NCI-H2171 (cell line): ENCODE measurements around the gene COL4A6.

Source experiments
- DNase-seq: peaks from one replicate; lab custom pipeline; 2025; lab: John Stamatoyannopoulos, UW

COL4A6 gene

DNA sequence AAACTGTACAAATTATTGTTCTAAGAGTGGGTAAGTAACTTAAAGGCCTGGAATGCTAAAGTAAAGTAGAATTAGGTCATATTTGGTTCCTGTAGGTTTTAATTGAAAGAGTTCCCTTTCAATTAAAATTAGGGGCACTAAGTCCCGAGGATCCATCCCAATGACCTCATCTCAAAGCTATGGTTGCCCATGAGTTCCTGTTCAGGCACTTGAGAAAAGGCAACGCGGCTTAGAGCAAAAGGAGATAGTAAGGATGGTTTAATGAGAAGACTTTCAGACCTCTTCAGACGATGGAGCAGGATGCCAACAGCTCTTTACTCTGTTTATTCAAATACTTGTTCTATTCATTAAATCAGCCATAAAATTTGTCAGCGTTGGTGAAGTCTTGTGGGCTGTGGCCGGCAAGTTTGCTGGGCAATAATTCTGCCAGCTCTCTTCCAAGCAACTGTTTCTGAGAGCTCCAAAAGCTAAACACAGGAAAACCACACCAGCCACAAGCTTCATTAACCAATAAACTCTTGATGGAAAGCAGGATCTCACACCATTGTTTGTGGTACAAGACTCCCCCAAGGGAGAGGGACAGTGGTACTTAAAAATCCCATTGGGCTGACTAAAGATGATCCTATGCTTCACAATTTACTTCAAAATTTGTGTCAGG is 167.4 kb downstream of the COL4A6 start:
- DNase-seq = peak; percentile 3

DNA sequence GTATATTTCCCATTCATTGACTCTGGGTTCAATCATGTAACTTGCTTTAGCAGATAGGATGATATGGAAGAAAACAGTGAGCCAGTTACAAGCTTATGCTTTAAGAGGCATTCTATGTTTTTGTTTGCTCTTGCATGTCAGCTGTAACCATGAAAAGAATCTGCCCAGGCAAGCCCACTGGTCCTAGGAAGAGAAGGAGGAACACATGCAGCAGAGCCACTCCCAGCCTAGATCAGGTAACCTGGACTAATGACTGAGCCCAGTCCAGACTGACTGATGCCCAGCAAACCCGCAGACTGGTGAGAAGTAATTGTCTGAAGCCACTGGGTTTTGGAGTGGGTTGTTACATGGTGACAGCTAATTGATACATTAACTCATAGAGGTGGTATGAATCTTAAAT is 167.9 kb downstream of the COL4A6 start:
- peak; percentile 15 for DNase-seq

DNA sequence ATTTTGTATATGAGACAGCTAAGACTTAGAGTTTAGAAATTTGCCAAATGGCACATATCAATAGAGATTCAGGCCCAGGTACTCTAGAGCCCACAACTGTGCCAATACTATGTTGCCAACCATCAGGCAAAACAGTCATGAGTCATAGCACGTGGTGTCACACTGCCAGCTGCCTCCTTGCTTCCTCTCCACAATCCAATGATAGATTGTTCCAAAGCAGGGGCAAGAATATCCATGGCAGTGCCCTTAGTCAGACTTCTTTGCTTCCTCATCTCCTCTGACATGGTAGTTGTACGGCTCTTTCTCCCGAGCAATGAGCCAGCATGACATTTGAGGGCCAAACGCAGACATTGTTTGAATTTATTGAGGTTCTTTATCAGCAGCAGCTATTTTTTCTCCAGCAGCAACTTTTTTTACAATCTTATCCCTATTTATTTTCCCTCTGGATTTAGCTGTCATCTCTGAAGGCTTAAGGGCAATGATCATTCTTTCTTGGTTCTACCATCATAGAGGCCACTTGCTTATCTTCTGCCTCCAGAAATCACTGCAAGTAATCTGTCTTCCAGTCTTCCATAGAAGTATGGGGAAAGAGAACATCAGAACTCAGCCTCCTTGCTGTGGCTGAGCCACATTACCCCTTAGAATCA is 169.7 kb downstream of the COL4A6 start:
- DNase-seq = no peak

DNA sequence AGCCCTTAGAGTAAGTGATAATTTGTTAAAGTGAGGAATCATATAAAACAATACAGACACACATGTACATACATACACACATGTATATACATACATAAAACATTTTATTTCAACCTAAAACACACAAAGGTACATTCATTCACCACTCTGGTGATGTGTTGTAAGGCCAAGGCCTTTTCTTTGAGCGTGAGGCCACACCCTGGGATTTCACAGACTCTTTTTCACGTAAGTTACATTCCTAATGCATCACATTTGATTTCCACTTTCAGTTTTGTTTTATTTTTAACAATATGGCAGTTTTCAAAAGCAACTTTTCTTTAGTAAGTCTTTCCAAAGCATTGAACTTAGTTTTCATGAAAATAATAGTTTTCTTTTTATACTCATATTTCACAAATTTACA is 170.7 kb downstream of the COL4A6 start:
- DNase-seq = no peak

DNA sequence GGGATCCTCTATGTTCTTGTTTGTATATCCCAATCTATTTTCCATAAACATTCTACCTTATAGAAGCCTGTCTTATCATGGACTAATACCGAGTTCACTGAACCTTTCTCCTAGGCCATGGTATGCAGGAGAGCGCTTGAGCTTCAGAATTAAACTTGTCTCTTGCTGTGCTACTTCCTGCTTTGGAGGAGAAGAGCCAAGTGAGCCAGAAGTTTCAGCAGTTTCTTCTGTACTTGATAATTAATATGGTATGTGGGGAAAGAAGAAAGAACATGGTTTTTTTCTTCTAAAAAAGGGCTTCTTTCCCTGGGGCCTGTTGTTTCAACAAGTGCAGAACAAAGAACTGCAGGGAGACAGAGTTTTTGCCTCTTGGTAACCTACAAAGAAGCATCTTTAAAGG is 173.8 kb downstream of the COL4A6 start:
- DNase-seq = no peak

DNA sequence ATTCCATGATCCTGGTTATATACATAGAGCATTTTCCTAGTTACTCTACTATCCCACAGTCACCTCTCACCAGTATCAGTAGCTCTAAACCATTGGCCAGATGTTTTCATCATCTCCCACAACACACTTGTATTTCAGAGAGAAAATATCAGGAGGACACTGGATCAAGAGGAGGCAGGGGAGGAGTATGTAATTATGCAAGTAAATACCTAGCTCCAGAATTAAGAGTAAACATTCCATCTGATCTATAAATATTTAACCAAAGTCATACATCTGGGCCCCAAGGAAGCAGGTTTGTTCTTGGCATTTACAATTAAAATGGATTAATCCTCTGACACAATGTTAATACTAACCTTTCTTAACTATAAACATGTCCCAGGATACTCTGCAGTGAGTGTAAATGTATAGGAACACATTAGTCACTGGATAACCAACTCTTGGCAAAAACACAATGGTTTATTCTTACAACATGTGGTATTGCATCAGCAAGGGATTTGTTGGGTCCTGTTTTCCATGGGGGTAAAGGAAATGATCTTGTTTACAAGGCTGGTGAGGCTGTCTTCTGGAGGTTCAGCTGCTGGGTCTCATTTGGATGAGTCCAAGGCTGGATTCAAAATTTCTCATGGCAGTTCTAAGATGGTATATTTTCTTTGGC is 176.5 kb downstream of the COL4A6 start:
- DNase-seq = no peak

DNA sequence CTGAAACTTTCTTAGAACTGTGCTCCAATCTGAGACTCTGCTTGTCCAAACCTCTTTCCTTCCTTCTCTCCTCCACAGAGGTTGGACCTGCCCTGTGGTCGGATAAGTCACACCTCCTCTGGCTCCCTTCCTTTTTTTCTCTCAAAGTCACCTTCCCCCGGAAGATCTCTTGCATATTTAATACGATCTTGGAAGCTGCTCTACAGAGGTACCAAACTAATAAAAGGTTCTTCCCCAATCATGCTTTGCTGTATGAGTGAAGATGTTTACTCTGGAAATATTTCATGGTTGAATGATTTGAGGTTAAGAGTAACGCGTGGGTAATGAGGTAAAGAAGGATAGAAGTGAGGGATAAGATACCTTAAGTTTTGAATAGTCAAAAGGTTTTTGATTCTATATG is 180.7 kb downstream of the COL4A6 start:
- DNase-seq = no peak

DNA sequence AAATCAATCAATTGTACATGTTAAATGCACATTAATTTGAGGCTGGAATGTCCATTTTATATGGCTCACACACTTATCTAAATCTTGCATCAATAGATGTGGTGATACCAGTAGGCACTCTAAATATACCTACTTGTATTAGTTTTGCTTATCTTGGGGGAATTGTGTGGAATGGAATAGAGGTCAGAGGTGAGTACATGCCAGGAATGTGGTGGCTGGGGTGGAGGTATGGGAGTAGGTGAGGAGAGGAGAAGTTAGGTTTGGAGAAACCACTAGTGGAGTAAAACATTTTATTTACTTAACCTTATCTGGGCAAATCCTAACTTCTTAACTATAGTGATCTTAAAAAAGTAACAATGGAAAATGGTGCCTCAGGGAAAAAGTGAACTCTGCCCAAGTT is 183.6 kb downstream of the COL4A6 start:
- no peak for DNase-seq

DNA sequence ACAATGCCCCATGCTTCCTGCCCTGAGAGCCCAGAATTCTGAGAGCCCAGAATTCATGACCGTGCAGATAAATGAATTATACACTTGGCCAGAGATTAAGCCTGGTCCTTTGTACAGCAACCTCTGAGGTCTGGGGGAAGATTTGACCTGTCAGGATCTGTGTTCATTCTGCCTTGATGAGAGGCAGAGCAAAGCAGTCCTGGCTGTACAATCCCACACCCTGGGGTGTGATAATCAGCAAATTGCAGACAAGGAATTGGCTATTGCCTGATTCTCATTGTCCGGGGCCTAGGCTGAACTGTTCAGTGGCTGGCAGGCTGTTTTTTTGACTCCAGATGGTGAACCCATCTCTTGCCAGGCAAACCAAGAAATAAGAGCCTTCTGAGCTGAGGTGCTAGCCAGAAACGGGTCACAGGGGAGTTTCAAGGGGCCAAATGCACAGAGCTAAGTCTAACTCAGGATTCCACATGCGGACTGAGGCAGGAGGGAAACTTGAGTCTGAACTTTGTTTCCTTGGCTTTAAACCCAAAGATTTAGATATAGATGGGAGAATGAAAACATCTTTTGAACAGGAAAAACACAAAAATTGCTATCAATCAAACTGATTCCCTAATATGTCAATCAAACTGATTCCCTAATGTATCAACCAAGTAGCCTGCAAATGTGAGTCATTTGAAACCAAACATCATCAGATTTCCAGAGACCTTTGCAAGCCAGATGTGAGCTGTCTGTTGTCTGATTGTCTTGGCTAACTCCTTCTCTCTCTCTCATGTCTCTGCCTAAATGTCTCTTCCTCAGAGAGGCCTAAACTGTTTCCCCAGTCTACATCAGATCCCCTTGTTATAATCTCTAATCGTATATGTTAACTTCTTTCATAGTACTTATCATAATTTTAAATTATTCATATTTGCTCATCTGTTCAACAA is 187.3 kb downstream of the COL4A6 start:
- DNase-seq = peak; percentile 1

DNA sequence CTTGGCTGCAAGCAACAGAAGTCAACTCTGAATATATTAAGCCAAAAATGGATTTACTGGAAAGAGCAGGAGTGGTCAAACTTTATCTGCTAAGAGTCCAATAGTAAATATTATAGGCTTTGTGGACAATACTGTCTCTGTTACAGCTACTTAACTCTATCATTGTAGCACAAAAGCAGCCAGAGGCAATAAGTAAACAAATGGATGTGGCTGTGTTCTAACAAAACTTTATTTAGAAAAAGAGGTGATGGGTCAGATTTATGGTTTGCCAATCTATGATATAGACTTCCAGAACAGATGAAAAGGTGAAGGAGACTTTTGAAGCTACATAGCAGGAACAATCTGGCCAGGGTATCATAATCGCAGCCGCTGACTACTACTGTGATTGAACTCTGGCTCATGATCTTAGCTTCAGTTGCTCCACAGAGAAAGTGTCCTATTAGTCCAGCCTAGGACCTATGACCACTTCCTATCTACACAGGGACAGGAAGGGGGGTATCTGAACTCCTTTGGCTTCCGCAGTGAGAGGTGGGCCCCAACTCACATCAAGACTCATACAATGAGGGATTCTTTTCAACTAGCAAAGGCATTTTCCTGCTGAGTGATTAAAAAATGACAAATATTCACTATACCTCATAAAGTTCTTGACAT is 191.8 kb downstream of the COL4A6 start:
- no peak for DNase-seq

DNA sequence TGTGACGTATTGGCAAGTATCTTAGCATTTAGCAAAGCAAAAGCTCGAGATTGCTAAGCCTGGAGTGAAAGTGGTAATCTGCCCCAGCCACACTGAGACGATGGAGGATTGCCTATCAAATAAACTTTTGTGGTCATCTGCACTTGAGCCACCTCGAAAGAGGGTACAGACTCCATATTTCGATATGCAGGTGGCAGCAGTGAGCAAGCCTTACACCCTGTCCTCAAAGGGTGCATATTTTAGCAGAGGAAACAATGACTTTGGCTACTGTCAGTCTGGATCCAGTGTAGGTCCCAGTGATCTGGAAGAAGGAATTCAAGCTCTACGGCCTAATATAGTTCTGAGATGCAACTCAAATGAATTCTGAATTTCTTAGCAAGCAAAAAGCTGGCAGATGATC is 192.8 kb downstream of the COL4A6 start:
- DNase-seq = no peak

DNA sequence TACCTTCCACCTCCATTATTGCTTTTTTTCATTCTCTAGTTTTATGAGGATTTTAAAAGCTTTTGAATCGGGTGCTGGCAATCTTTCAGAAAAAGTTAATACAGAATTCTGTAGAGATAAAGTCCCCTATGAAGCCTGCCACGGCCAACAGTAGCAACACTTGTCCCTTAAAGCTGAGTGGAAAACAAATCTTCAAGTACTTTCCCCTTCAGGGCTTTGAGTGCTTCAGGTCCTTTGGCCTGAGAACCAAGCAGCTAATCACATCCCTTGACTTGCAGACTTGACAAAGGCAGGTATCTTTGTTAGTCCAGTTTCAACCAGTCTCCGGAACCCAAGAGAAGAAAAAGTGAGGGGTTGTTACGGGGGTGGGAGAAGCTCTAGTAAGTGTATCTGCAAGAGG is 202.2 kb downstream of the COL4A6 start:
- DNase-seq = no peak

DNA sequence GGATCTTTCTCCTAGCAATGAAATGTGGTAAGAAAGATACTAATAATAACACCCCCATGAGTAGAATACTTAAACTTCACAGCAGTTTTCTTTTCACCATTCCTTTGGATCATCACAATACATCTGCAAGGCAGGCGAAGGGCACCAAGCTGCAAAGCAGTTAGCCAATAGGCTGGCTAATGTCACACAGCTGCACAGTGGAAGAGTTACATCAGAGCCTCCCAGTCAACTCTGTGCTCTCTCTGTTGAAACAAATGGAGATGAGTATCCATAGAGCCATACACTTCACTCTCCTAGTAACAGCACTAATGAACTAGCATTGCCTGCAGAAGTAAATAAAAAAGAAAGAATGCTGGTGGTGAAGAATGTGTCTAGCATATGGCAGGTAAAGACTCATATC is 207.6 kb downstream of the COL4A6 start:
- DNase-seq = no peak

DNA sequence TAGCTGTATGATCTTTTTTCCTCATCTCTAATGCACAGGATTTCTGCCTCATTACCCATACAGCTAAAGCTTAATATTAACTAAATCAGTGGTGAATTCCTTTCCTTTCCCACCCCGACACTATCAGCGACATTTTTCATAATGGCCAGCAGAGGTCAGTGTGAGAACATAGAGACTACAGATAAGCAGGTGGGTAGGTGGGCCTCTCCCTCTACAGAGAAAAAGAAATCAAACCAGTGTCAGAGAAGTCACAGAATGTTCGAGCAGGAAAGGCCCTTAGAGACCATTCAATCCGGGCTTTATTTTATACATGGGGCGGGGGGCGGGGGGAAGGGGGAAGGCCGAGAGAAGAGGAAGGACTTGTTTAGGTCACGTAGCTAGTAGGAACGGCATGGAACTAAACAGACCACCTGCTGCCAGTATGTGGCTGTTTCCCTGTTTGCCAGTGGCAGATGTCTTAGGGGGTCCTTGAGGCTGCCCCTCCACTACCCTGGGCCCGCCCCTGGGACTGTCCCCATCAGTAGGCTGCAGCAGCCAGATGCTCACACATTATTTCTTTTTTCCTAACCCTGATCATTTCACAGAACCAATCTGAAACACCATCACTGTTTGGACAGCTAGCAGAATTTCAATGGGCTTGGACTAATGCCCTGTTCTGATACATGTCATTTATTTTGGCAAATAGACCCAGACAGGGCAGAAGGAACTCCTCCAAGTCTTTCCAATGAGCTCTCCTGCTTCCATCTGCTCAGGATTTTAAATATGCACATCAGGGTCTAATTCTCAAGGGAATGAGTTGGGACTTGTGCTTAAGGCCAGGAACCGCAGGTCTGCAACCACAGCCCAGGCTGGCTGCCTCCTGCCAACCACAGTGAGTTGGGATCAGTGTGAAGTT is 213.2 kb downstream of the COL4A6 start:
- peak; percentile 85 for DNase-seq

DNA sequence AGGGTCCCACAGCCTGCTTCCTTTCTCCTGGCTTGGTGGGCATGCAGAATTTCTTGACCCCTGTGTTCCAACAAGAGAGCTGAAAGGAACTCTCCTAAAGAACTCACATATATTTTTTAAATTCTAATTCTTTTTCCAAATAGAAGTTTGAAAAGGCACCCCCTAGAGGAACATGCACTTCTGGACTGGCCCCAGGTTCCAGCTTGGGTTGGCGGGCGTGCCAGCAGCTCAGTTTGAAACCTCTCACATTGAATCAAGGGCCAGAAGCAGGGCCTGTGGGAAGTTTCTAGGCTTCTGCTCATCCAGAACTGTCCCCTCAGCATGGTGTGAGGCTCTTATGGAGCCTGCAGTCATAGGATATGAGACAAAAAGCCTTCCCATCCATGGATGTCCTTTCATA is 214.0 kb downstream of the COL4A6 start:
- no peak for DNase-seq

DNA sequence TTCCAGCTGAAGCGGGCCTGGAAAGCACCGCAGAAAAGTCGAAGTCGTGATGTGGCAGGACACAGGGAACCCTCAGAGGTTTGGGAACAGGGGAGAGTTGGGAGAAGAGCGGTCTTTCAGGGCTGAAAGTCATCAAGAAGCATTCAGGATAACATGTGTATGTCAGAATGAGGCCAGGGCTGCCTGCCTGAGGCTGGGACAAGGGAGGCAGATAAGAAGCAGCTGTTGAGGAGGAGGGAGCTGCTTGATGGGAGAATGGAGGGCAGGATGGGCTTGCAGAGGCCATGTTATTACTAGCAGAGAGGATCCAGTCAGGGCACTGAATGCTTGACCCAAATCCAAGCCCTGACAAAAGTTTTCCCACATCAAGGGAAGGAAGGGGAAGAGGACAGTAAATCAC is 214.6 kb downstream of the COL4A6 start:
- no peak for DNase-seq

DNA sequence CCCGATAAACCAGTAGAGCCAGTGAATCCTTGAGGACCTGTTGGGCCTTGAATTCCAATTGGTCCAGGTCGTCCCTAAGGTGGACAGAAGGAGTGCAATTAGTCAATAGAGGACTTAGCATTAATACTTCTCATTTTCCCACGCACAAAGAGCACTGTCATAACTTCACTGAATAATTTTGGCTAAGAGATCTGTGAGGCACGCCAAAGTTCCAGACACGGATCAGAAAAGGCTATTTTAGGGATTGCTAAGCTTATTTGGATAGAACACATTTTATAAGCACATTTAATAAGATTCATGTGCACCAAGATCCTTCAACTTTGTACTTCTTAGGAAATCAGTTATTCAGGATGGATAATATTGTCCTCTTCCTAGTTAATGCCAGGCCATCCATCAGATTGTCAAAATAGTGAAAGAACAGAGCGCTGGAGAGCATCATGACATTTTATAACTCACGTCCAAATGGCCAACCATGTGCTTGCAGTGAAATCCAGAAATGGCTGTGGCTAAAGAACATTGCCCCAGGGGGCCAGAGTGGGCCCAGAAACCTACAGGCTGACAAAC is 216.8 kb downstream of the COL4A6 start:
- no peak for DNase-seq

DNA sequence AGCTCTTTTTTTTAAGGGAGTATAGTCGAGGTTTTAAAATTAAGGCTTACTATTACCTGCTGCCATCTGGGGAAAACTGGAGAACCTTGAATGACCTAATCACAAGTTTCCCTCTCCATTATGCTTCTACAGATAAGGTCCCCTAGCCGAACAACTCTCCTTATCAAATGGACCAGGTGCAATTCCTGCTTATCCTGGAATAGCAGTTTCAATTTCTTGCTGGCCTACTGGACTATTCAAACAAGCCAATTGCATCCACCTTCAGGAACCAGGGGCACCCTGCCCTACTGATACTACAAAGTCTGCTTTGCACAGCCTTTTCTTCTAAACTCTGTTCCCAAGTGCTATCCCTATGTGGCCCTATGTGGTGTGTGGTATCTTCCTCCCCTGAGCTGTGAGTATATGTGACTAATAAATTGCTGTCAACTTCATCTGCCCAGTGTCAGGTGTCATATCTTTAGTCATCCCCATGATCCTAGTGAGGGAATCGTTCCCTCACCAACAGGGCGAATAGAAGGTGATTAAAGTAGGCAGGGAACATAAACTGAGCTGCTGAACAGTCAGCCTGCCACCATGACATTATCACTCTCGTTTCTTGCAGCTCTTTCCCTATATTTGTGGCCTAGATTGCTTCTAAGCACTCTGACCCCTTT is 218.1 kb downstream of the COL4A6 start:
- DNase-seq = no peak

DNA sequence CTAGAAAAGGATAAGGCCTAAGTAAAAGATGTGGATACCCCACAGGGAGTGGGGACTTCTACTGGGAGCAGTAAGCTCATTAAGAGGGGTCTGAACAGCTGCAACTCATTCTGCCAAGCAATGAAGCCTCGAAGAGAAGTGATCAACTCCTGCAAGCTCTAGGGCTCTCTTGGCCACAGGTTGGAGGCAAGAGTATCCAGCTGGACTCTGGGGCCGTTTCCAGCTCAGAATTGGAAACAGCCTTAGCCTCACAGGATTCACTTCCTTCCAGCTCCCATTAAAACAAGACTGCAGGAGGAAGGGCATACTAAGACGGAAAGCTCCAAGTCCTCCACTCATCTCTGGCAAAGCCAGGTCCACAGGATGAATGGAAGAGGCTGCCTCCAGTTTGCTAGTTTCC is 220.3 kb downstream of the COL4A6 start:
- no peak for DNase-seq

DNA sequence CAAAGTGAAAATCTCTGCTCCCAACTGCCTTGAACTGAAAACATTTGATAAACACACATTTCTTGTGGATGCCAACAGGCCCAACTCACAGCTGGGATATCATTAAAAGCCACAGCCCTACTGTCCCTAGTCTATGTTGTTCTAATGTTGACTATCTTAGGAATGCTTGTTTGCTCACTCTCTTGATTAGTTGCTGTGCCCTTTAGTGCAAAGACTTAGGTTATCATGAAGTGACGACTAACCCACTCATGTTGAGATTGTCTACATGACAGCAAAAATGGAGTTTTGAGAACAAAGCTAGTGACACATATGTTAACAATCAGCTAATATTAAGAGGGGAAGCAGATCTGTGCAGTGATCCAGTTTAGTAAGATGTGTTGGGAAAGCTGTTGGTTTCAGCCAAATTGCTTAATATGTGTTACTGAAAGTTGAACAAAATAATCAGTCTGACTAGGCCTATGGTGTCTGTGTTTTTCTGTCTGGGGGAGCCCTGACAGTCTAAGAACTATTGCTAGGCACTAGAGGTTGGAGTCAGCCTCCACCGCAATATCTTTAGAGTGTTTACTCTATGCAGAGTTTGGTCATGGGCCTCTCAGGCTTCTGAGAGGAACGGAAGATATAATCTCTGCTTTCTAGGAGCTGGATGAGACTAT is 221.2 kb downstream of the COL4A6 start:
- DNase-seq = no peak
